ENCODE data around the gene JMJD8. TPM values are rescaled to one million over a fixed set of nuclear protein-coding genes. Genes with fewer than 3 reads are reported as not detected.
A peak's percentile ranks its signal among the peaks of the same experiment; 100 is the strongest.

The JMJD8 gene
- total RNA-seq, 1 donor from 2014 or later = 62.9 TPM

DNA sequence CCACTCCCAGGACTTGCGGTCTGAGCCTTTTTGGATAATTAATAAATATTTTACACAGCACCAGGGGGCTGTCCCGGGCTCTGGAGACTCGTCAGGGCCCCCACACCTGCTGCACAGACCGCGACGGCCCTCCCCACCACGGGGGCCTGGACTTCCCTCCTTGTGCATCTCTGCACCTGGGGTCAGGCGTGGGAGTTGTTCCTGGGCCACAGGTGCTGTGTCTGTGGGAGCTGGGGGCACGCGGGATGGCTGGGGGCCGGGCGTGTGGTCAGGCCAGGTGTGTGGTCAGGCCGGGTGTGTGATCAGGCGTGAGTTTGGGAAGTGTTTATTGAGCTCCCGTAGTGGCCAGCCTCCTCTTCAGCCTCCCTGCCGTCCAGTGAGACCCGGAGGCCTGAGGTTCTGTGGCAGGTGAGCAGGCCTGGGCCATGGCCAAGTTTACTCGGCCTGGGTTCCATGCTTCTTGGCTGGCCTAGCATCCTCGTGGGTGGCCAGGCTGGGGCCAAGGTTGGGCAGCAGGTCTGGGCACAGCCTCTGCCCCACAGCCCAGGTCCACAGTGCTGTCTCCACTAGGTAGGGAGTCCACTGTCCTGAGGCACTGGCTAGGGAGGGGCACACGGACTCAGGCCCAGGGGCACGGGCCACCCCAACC is 5.8 kb downstream of the JMJD8 start:
- no peaks in the 10 kb centered on the region for H3K27me3 ChIP-seq
- H3K9me3 ChIP-seq = no peaks in the 10 kb centered on the region
- H3K27ac ChIP-seq = no peak overlapping the region
- H3K4me3 ChIP-seq = no peak overlapping the region
- peaks cover 70% of the 10 kb centered on the region for H3K4me1 ChIP-seq
- TF ChIP-seq CTCF (IDR thresholded peaks at IDR 0.05) (no peak), POLR2A (IDR thresholded peaks at IDR 0.05) (no peak), POLR2AphosphoS5 (IDR thresholded peaks at IDR 0.05; ENCODE audit: insufficient read depth in 1 of 2, low read depth in 1 of 2) (no peak)
- intact Hi-C loops (cut with DNase I) = no loop called here
- no peak for DNase-seq (ENCODE audit: extremely low spot score in 2 of 2)
- peaks cover 0 to 20% of the 10 kb centered on the region in 2 donors for H3K36me3 ChIP-seq

GRCh38 chr16:677316-678190 is 6.6 kb downstream of the JMJD8 start:
- Histone ChIP-seq H3K4me1 (peaks cover 62% of the 10 kb centered on the region), H3K27ac (no peak overlapping the region), H3K36me3 (peaks cover 0 to 21% of the 10 kb centered on the region in 2 donors), H3K9me3 (no peaks in the 10 kb centered on the region), H3K4me3 (no peak overlapping the region), H3K27me3 (no peaks in the 10 kb centered on the region)
- no peak for DNase-seq (ENCODE audit: extremely low spot score in 2 of 2)
- no peak for TF ChIP-seq POLR2AphosphoS5 (IDR thresholded peaks at IDR 0.05; ENCODE audit: insufficient read depth in 1 of 2, low read depth in 1 of 2)
- intact Hi-C loops (cut with DNase I) = no loop called here

DNA sequence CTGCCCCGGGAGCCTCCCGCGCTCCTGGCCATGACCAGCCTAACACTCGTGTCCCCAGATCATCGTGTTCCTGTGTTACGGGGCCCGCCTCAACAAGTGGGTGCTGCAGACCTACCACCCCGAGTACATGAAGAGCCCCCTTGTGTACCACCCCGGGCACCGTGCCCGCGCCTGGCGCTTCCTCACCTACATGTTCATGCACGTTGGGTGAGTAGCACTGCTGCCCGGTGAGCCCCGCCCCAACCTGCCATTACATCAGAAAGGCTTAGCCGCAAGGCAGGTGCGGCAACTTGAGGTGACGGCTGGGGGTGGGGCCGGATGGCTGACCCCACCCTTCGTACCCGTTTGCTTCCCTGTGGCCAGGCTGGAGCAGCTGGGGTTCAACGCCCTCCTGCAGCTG is 7.2 kb downstream of the JMJD8 start:
- H3K4me1 ChIP-seq = peaks cover 56% of the 10 kb centered on the region
- intact Hi-C loops (cut with DNase I) = no loop called here

DNA sequence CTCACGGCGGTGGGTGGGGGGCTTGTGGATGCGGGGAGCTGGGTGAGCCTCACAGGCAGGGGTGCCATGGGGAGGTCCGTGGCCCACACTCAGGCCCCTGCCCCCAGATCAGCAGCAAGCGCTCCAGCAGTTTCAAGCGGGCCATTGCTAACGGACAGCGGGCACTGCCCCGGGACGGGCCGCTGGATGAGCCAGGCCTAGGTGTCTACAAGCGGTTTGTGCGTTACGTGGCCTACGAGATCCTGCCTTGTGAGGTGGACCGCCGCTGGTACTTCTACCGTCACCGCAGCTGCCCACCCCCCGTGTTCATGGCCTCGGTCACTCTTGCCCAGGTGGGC is 7.6 kb downstream of the JMJD8 start:
- peaks cover 52% of the 10 kb centered on the region for H3K4me1 ChIP-seq
- peak overlapping the region; percentile 15 for H3K27ac ChIP-seq
- H3K4me3 ChIP-seq = no peak overlapping the region
- DNase-seq (ENCODE audit: extremely low spot score in 2 of 2) = no peak
- TF ChIP-seq POLR2A (IDR thresholded peaks at IDR 0.05) = no peak
- TF ChIP-seq CTCF (IDR thresholded peaks at IDR 0.05) = no peak
- no peak for TF ChIP-seq POLR2AphosphoS5 (IDR thresholded peaks at IDR 0.05; ENCODE audit: insufficient read depth in 1 of 2, low read depth in 1 of 2)
- H3K27me3 ChIP-seq = no peaks in the 10 kb centered on the region
- peaks cover 0 to 21% of the 10 kb centered on the region in 2 donors for H3K36me3 ChIP-seq
- no peaks in the 10 kb centered on the region for H3K9me3 ChIP-seq
- intact Hi-C loops (cut with DNase I) = no loop called here

More for the DNA sequence above, 7.2 kb downstream of the JMJD8 start:
- H3K4me3 ChIP-seq = no peak overlapping the region
- peaks cover 0 to 21% of the 10 kb centered on the region in 2 donors for H3K36me3 ChIP-seq
- no peaks in the 10 kb centered on the region for H3K27me3 ChIP-seq
- H3K27ac ChIP-seq = peak overlapping the region; percentile 15
- TF ChIP-seq POLR2A (IDR thresholded peaks at IDR 0.05) (no peak), CTCF (IDR thresholded peaks at IDR 0.05) (no peak), POLR2AphosphoS5 (IDR thresholded peaks at IDR 0.05; ENCODE audit: insufficient read depth in 1 of 2, low read depth in 1 of 2) (no peak)
- no peaks in the 10 kb centered on the region for H3K9me3 ChIP-seq
- no peak for DNase-seq (ENCODE audit: extremely low spot score in 2 of 2)

GRCh38 chr16:675884-676564 is 8.1 kb downstream of the JMJD8 start:
- no peaks in the 10 kb centered on the region for H3K27me3 ChIP-seq
- DNase-seq (ENCODE audit: extremely low spot score in 2 of 2) = no peak
- no peak overlapping the region for H3K27ac ChIP-seq
- intact Hi-C loops (cut with DNase I) = no loop called here
- no peaks in the 10 kb centered on the region for H3K9me3 ChIP-seq
- H3K4me1 ChIP-seq = peaks cover 47% of the 10 kb centered on the region
- peaks cover 0 to 26% of the 10 kb centered on the region in 2 donors for H3K36me3 ChIP-seq
- TF ChIP-seq POLR2AphosphoS5 (IDR thresholded peaks at IDR 0.05; ENCODE audit: insufficient read depth in 1 of 2, low read depth in 1 of 2) (no peak), POLR2A (IDR thresholded peaks at IDR 0.05) (no peak), CTCF (IDR thresholded peaks at IDR 0.05) (no peak)
- H3K4me3 ChIP-seq = peak overlapping the region; percentile 27 to 51

All from vagina (tissue), 2 donors.